Measurements from ENCODE around the gene IQCH. TPM values are rescaled to one million over a fixed set of nuclear protein-coding genes. Genes with fewer than 3 reads are reported as not detected.

Gene IQCH
- total and polyA plus RNA-seq, 9 of the 15 experiments (the other 6 are each of a cell fraction or from before 2014, with no cell fraction given): 1.8 to 3.9 (median 2.7) TPM

- TF ChIP-seq, protein P1, sequence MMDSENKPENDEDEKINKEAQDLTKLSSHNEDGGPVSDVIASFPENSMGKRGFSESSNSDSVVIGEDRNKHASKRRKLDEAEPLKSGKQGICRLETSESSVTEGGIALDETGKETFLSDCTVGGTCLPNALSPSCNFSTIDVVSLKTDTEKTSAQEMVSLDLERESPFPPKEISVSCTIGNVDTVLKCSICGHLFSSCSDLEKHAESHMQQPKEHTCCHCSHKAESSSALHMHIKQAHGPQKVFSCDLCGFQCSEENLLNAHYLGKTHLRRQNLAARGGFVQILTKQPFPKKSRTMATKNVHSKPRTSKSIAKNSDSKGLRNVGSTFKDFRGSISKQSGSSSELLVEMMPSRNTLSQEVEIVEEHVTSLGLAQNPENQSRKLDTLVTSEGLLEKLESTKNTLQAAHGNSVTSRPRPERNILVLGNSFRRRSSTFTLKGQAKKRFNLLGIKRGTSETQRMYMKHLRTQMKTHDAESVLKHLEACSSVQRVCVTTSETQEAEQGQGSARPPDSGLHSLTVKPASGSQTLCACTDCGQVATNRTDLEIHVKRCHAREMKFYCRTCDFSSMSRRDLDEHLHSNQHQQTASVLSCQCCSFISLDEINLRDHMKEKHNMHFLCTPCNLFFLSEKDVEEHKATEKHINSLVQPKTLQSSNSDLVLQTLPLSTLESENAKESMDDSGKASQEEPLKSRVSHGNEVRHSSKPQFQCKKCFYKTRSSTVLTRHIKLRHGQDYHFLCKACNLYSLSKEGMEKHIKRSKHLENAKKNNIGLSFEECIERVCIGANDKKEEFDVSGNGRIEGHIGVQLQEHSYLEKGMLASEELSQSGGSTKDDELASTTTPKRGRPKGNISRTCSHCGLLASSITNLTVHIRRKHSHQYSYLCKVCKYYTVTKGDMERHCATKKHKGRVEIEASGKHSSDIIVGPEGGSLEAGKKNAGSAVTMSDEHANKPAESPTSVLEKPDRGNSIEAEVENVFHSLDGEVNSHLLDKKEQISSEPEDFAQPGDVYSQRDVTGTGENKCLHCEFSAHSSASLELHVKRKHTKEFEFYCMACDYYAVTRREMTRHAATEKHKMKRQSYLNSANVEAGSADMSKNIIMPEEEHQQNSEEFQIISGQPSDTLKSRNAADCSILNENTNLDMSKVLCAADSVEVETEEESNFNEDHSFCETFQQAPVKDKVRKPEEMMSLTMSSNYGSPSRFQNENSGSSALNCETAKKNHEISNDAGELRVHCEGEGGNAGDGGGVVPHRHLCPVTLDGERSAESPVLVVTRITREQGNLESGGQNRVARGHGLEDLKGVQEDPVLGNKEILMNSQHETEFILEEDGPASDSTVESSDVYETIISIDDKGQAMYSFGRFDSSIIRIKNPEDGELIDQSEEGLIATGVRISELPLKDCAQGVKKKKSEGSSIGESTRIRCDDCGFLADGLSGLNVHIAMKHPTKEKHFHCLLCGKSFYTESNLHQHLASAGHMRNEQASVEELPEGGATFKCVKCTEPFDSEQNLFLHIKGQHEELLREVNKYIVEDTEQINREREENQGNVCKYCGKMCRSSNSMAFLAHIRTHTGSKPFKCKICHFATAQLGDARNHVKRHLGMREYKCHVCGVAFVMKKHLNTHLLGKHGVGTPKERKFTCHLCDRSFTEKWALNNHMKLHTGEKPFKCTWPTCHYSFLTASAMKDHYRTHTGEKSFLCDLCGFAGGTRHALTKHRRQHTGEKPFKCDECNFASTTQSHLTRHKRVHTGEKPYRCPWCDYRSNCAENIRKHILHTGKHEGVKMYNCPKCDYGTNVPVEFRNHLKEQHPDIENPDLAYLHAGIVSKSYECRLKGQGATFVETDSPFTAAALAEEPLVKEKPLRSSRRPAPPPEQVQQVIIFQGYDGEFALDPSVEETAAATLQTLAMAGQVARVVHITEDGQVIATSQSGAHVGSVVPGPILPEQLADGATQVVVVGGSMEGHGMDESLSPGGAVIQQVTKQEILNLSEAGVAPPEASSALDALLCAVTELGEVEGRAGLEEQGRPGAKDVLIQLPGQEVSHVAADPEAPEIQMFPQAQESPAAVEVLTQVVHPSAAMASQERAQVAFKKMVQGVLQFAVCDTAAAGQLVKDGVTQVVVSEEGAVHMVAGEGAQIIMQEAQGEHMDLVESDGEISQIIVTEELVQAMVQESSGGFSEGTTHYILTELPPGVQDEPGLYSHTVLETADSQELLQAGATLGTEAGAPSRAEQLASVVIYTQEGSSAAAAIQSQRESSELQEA (IDR thresholded peaks at IDR 0.05; ENCODE audit: low read depth): no peak
- no peak for TF ChIP-seq ZKSCAN1 (IDR thresholded peaks at IDR 0.05; ENCODE audit: low read depth, low read length)
- no peak for TF ChIP-seq RFX5 (IDR thresholded peaks at IDR 0.05; ENCODE audit: low read depth, low read length)
- TF ChIP-seq SP1 (CRISPR knock-in tag; IDR thresholded peaks at IDR 0.05): no peak
- TF ChIP-seq MTA2 (IDR thresholded peaks at IDR 0.05; ENCODE audit: low read depth): no peak
- TF ChIP-seq ETV6 (IDR thresholded peaks at IDR 0.05; ENCODE audit: borderline replicate concordance in 1 of 2, low read depth in 2 of 2, low read length in 1 of 2): no peak
- no peak for TF ChIP-seq ETV6 (CRISPR knock-in tag; IDR thresholded peaks at IDR 0.05; ENCODE audit: borderline replicate concordance)
- TF ChIP-seq MCM3 (IDR thresholded peaks at IDR 0.05): no peak
- no peak for TF ChIP-seq HDAC1 (IDR thresholded peaks at IDR 0.05)
- TF ChIP-seq, protein P2, sequence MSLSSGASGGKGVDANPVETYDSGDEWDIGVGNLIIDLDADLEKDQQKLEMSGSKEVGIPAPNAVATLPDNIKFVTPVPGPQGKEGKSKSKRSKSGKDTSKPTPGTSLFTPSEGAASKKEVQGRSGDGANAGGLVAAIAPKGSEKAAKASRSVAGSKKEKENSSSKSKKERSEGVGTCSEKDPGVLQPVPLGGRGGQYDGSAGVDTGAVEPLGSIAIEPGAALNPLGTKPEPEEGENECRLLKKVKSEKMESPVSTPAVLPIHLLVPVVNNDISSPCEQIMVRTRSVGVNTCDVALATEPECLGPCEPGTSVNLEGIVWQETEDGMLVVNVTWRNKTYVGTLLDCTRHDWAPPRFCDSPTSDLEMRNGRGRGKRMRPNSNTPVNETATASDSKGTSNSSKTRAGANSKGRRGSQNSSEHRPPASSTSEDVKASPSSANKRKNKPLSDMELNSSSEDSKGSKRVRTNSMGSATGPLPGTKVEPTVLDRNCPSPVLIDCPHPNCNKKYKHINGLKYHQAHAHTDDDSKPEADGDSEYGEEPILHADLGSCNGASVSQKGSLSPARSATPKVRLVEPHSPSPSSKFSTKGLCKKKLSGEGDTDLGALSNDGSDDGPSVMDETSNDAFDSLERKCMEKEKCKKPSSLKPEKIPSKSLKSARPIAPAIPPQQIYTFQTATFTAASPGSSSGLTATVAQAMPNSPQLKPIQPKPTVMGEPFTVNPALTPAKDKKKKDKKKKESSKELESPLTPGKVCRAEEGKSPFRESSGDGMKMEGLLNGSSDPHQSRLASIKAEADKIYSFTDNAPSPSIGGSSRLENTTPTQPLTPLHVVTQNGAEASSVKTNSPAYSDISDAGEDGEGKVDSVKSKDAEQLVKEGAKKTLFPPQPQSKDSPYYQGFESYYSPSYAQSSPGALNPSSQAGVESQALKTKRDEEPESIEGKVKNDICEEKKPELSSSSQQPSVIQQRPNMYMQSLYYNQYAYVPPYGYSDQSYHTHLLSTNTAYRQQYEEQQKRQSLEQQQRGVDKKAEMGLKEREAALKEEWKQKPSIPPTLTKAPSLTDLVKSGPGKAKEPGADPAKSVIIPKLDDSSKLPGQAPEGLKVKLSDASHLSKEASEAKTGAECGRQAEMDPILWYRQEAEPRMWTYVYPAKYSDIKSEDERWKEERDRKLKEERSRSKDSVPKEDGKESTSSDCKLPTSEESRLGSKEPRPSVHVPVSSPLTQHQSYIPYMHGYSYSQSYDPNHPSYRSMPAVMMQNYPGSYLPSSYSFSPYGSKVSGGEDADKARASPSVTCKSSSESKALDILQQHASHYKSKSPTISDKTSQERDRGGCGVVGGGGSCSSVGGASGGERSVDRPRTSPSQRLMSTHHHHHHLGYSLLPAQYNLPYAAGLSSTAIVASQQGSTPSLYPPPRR (CRISPR knock-in tag; IDR thresholded peaks at IDR 0.05; ENCODE audit: borderline replicate concordance): no peak
- no peak for TF ChIP-seq MNT (conservative IDR thresholded peaks at IDR 0.05)
- TF ChIP-seq ZNF584 (CRISPR knock-in tag; IDR thresholded peaks at IDR 0.05; ENCODE audit: low read depth): no peak
These were observed 29.7 kb upstream of the IQCH start (continued) for GRCh38 chr15:67224889-67225288.

All from K562 (cell line).